Retinal pigment epithelial cell (primary cell): ENCODE data around the gene RPS15.

Experiments used
- DNase-seq: peaks from one replicate; pipeline ENCODE4 v3.0.0-alpha.2; 2010; ENCODE audit warnings: low read depth
- H3K4me3 ChIP-seq: 2 replicates; pipeline ENCODE4 v1.5.1; 2011; ENCODE audit warnings: mild to moderate bottlenecking, low read length, control low read depth, moderate library complexity
- CTCF ChIP-seq: conservative IDR thresholded peaks from 2 replicates; pipeline ENCODE4 v1.5.1; 2011; ENCODE audit warnings: low read depth, low read length, control low read depth, inconsistent platforms

RPS15 gene

GRCh38 chr19:1422943-1423342 lies 15.3 kb upstream of the RPS15 start:
- H3K4me3 ChIP-seq, result no peak overlapping the region
- TF ChIP-seq CTCF, result no peak
- no peak for DNase-seq

GRCh38 chr19:1423436-1424191 lies 14.6 kb upstream of the RPS15 start:
- no peak for TF ChIP-seq CTCF
- H3K4me3 ChIP-seq, result no peak overlapping the region
- no peak for DNase-seq

- no peak overlapping the region for H3K4me3 ChIP-seq
- no peak for DNase-seq
- TF ChIP-seq CTCF, result no peak
Observed at GRCh38 chr19:1424192-1424955, 13.8 kb upstream of the RPS15 start.

GRCh38 chr19:1425102-1425837 lies 12.9 kb upstream of the RPS15 start:
- TF ChIP-seq CTCF, result no peak
- no peak for DNase-seq
- H3K4me3 ChIP-seq, result no peak overlapping the region

DNA sequence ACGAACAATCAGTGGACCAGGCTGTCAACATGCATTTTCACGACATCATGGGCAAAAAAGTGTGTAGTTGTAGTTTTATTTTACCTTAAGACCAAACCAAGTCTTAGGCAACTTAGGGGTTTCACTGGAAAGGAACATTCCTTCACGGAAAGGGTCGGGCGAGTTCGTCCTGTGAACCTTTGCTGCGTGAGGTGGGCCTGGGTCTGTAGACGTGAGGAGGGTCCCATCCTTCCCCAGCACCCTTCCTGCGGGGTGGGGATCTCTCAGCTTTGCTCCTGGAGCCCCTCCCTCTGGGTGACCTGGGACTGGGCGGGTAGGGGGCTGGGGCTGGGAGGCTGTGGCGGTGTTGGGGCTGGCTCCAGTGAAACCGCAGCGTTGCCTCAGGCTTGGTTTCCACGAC lies 12.3 kb upstream of the RPS15 start:
- no peak for TF ChIP-seq CTCF
- H3K4me3 ChIP-seq, result no peak overlapping the region

GRCh38 chr19:1426736-1427135 lies 11.5 kb upstream of the RPS15 start:
- no peak for DNase-seq
- no peak for TF ChIP-seq CTCF
- no peak overlapping the region for H3K4me3 ChIP-seq

More for the DNA sequence above, 12.3 kb upstream of the RPS15 start:
- no peak for DNase-seq
